ENCODE data around the gene COPE.

- TF ChIP-seq CTCF (IDR thresholded peaks at IDR 0.05): no peak
- no peak for TF ChIP-seq POLR2A (IDR thresholded peaks at IDR 0.05)
Measured at GRCh38 chr19:18946335-18946734, 27.1 kb upstream of the COPE start.
